Mucosa of stomach (tissue), 1 donor: ENCODE measurements around the gene COQ2.

ENCODE experiments used
- H3K27me3 ChIP-seq: one replicate; pipeline ENCODE4 v1.7.0; 2013; ENCODE audit warnings: mild to moderate bottlenecking, low read length; ENCODE audit not compliant: control insufficient read depth, insufficient read depth
- H3K36me3 ChIP-seq: one replicate; pipeline ENCODE4 v1.7.0; 2013; ENCODE audit warnings: low read length; ENCODE audit not compliant: control insufficient read depth, insufficient read depth
- H3K4me1 ChIP-seq: one replicate; pipeline ENCODE4 v1.7.0; 2013; ENCODE audit warnings: mild to moderate bottlenecking, low read length; ENCODE audit not compliant: control insufficient read depth, insufficient read depth
- H3K4me3 ChIP-seq: one replicate; pipeline ENCODE4 v1.7.0; 2013; ENCODE audit warnings: low read length
- H3K9ac ChIP-seq: one replicate; pipeline ENCODE4 v1.7.0; 2013; ENCODE audit warnings: mild to moderate bottlenecking, low read length, moderate library complexity
- H3K9me3 ChIP-seq: one replicate; pipeline ENCODE4 v1.7.0; 2013; ENCODE audit warnings: mild to moderate bottlenecking, low read length, moderate library complexity; ENCODE audit not compliant: control insufficient read depth
- donor health status: Pancreatic carcinoma.

Gene COQ2

DNA sequence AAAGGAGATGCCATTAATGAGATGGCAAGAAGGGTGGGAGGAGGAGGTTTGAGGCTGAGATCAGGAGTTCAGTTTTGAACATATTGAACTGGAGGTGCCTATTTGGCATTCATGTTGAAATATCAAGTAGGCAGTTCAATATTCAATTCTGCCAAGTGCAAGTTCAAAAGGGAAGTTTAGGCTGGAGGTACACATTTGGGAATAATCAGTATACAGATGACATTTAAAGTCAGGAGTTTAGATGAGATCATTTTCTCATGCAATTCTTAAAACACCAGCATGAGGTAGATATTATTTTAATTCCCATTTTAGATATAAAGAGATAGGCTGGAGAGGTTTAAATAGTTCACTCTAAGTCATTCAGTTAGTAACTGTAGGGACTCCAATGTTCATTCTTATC lies 26.1 kb downstream of the COQ2 start:
- no peak overlapping the region for H3K4me3 ChIP-seq
- no peaks in the 10 kb centered on the region for H3K27me3 ChIP-seq
- no peak overlapping the region for H3K9ac ChIP-seq
- H3K9me3 ChIP-seq: no peaks in the 10 kb centered on the region
- H3K36me3 ChIP-seq: no peaks in the 10 kb centered on the region
- peaks cover 23% of the 10 kb centered on the region for H3K4me1 ChIP-seq

GRCh38 chr4:83257811-83258210 lies 26.8 kb downstream of the COQ2 start:
- no peak overlapping the region for H3K4me3 ChIP-seq
- no peaks in the 10 kb centered on the region for H3K9me3 ChIP-seq
- H3K36me3 ChIP-seq: no peaks in the 10 kb centered on the region
- peaks cover 27% of the 10 kb centered on the region for H3K4me1 ChIP-seq
- no peaks in the 10 kb centered on the region for H3K27me3 ChIP-seq
- H3K9ac ChIP-seq: no peak overlapping the region

DNA sequence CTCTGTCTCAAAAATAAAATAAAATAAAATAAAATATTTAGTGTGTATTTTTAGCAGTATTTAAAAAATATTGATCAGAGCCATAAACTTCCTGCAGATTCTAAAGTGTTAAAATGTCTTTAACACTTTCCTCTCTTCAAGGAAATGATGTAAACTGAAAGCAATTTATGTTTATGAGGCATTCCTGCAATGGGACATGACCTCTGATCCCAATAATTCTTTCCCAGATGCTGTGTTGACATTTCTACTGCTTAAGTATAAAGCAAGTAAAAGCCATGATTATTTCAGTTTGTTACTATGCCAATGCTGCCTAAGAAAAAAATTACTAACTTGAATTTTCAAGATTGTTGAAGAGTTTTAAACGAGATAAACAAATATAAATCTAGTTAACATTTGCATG lies 29.0 kb downstream of the COQ2 start:
- H3K4me3 ChIP-seq: no peak overlapping the region
- H3K9ac ChIP-seq: no peak overlapping the region
- H3K9me3 ChIP-seq: no peaks in the 10 kb centered on the region
- H3K27me3 ChIP-seq: no peaks in the 10 kb centered on the region
- no peaks in the 10 kb centered on the region for H3K36me3 ChIP-seq
- H3K4me1 ChIP-seq: peaks cover 30% of the 10 kb centered on the region

DNA sequence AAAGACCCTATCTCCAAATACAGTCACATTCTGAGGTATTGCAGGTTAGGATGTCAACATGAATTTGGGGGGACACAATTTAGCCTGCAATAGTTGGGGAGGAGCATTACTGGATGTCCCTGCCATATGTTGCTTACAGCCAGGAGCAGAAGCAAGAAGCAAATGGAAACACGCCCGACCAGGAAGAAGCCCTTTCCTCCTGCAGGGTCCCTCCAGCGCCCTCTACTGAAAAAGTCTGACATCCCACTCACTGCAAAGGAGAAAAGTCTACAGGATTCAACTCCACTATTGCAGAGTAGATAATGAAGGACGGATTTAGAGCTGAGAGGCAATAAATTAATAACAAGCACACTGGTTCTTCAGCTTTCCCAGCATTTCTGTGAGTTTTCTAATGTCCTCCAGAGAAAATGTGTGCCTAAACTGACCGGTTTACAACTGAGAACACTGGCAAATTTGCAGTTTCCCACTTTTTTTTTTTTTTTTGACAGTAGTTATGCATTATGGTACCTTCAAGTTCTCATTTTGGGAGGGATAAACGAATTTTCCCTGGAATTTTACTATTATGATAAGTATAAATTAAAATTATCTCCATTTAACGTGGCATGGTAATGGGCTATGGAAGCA lies 31.7 kb downstream of the COQ2 start:
- H3K9ac ChIP-seq: no peak overlapping the region
- H3K9me3 ChIP-seq: no peaks in the 10 kb centered on the region
- peaks cover 37% of the 10 kb centered on the region for H3K4me1 ChIP-seq
- H3K36me3 ChIP-seq: no peaks in the 10 kb centered on the region
- no peak overlapping the region for H3K4me3 ChIP-seq
- H3K27me3 ChIP-seq: no peaks in the 10 kb centered on the region

DNA sequence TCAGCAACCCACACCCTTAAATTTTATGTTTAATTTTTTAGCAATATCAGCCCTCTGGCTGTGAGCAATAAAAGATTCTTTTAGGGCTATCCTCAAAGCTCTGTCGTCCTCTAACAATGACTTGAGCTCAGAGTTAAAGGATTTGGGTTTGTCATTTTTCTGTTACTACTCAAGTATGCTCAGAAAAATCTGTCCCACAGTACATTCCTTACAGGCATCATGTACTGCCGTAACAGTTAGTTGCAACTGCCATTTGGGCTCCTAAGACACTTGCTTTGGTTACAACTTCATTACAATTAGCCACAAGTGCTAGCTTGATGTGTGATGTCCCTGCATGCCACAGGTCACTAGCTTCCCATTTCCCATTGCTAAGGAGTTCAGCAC lies 33.2 kb downstream of the COQ2 start:
- Histone ChIP-seq H3K27me3 (no peaks in the 10 kb centered on the region), H3K9ac (no peak overlapping the region), H3K36me3 (no peaks in the 10 kb centered on the region), H3K4me3 (no peak overlapping the region), H3K4me1 (peaks cover 40% of the 10 kb centered on the region), H3K9me3 (no peaks in the 10 kb centered on the region)

DNA sequence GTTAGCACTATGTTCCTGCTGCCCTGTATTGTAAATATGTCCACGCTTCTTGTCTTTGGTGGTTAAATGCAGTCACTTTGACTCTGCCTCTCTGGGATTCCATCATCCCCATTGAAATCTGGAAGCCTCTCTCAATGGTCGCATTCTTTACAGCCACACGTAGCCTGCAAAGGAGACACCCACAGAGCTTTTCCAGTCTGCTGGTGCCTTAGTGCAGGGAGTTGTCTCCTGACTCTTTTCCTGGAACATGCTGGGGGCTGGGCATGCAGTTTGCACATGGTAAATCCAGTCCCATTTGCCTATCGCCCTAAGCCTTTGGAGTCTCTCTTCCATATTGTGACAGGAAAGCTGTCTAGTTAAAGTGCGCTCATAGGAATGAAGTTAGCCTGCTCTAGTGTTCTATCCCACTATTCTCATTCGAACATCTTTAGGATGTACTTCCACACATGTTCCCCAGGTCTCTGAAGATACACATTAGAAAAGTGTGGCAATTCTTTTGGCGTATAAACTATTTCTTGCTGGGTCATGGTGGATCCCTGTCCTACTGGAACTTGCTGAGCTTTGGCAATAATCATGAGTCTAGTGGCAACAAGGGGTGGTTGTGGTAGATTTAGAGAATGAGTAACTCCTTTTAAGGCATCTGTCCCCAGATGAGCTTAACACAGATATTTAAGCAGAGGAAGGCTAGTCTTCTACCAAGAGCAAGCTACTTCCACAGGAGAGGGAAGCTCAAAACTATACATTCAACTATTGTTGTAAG lies 33.7 kb downstream of the COQ2 start:
- Histone ChIP-seq H3K36me3 (no peaks in the 10 kb centered on the region), H3K4me1 (peaks cover 37% of the 10 kb centered on the region), H3K27me3 (no peaks in the 10 kb centered on the region), H3K4me3 (no peak overlapping the region), H3K9ac (no peak overlapping the region), H3K9me3 (no peaks in the 10 kb centered on the region)

DNA sequence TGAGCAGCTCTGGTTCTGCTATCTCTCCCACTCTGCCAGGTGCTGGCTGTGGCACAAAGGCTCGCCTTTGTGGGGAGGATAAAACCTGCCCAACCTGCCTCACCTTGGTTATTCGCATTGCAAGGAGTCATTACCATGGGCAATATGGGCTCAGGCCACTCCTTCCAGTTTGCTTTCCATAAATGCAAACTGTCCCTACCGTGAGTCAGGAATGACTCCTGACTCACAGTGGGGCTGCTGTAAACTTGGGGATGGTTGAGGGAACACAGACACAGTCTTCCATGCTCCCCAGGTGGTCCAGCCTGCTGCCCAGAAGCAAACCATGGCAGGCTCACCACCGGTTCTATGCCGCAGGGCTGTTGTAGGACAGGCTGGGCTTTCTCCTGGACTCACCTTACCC lies 36.1 kb downstream of the COQ2 start:
- H3K36me3 ChIP-seq: no peaks in the 10 kb centered on the region
- H3K27me3 ChIP-seq: no peaks in the 10 kb centered on the region
- no peaks in the 10 kb centered on the region for H3K9me3 ChIP-seq
- no peak overlapping the region for H3K9ac ChIP-seq
- H3K4me1 ChIP-seq: peaks cover 33% of the 10 kb centered on the region
- no peak overlapping the region for H3K4me3 ChIP-seq

DNA sequence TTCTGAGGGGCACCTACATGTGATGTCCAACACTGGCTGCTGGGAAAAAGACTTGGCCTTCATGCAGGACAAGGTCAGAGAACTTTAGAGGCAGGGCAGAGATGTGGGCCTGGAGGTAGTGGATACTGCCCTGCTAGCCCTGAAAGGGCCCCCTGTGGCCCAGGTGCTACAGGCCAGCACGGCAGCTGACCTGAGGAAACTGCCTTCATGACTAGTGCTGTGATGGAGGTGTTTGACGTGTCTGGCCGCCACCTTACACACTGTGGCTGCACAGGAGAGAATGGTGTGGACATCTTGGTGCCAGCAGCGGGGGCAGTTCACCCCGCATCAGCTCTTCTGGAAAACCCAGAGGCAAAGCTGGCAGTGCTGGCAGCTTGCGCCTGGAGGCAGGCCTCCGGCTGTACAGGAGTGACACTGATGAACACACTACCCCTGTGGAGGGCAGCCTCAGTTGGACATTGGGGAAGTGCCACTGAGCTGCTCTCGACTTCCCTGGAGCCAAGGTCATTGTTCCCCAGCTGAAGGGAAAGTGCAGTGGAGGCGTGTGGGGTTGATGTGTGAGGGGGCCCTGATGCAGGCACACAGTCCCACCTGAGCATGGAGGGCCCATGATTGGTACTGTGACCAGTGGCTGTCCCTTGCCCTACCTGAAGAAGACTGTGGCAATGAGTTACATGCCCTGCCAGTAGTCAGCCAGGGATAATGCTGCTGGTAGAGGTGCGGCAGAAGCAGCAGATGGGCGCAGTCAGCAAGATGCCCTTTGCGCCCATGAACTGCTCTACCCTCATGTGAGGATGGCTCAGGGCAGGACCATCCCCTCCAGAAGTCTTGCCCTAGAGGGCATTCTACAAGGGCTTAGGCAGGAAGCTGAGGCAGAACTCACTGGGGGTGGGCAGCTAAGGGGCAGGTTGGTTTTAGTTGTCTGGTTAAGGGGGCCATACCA lies 36.9 kb downstream of the COQ2 start:
- Histone ChIP-seq H3K9ac (no peak overlapping the region), H3K27me3 (no peaks in the 10 kb centered on the region), H3K36me3 (no peaks in the 10 kb centered on the region), H3K4me3 (no peak overlapping the region), H3K4me1 (peaks cover 27% of the 10 kb centered on the region), H3K9me3 (no peaks in the 10 kb centered on the region)

DNA sequence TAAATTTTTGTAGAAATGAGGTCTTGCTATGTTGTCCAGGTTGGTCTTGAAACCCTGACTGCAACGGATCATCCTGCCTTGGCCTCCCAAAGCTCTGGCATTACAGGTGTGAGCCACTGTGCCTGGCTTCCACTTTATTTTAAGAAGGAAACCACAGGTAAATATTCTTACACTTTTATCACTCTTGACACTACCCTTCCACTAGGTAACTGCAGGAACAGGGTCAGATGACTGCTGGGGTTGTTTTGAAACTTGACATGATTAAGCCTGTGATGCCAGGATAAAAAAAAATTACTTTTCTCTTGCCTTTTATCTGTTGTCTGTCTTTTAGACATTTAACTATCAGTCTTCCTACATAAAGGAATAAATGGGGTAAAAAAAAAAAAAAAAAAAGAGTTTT lies 43.5 kb downstream of the COQ2 start:
- no peak overlapping the region for H3K9ac ChIP-seq
- peaks cover 4% of the 10 kb centered on the region for H3K4me1 ChIP-seq
- H3K36me3 ChIP-seq: no peaks in the 10 kb centered on the region
- no peaks in the 10 kb centered on the region for H3K9me3 ChIP-seq
- H3K4me3 ChIP-seq: no peak overlapping the region
- no peaks in the 10 kb centered on the region for H3K27me3 ChIP-seq

DNA sequence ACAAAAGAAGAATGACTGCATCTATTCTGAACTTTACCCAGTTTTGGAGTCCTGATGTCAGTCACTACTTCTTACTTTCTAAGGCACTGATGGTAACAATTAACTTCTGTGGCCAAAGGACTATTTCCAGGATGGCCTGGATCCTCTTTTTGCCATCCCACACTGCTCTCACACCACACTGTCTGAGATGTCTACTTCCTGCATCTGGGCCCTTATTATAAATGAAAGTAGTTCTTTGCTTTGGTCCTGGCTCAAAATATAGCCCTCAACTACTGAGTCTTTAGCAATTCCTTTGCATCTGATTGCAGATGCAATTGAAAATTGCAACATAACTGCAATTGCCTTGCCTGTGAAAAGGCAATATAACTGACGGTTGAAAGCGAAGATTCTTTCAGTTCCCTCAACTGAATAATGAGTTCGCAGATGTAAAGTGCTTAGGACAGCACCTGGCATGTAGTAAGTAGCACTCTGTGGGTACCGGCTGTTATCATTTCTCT lies 44.2 kb downstream of the COQ2 start:
- no peaks in the 10 kb centered on the region for H3K27me3 ChIP-seq
- H3K9me3 ChIP-seq: no peaks in the 10 kb centered on the region
- H3K4me3 ChIP-seq: no peak overlapping the region
- H3K36me3 ChIP-seq: no peaks in the 10 kb centered on the region
- peaks cover 4% of the 10 kb centered on the region for H3K4me1 ChIP-seq
- H3K9ac ChIP-seq: no peak overlapping the region

DNA sequence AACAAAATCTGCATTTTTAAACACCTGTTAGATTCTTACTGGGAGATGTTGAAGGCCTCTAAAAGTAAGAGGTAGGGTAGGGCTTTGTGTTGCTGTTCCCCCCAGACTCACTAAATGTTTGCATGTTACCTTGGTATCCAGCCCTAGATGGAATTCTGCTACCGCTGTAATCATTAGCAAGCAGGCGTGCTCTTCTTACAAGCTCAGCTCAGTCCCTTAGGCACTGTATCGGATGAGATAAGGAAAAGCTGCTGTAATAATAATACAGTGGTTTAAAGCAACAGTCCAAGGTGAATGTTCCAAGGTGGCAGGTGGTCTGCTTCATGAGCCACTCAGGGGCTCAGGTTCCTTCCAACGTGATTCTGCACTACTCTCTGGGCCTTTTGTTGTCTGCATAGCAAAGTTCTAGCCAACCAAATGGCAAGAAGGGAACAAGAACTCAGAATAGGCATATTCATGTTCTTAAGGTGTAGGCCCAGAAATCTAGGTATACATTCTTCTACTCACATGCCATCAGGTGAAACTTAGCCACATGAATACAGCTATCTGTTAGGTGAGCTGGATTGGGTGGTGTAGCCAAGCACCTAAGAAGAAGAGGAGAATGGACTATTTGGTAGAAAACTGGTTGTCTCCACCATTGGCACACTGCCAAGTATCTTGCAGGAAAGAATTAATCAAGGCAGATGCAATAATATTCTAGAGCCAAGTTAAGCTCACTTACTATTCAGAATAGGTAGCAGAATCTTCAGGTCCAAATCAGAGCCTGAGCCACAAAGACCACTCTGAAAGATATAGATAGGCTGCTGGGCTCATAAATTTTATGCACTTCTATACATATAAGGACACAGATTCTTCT lies 46.0 kb downstream of the COQ2 start:
- Histone ChIP-seq H3K4me3 (no peak overlapping the region), H3K36me3 (no peaks in the 10 kb centered on the region), H3K4me1 (peaks cover 10% of the 10 kb centered on the region), H3K9ac (no peak overlapping the region), H3K9me3 (no peaks in the 10 kb centered on the region), H3K27me3 (no peaks in the 10 kb centered on the region)
